ENCODE measurements around the gene FBXL7.

DNA sequence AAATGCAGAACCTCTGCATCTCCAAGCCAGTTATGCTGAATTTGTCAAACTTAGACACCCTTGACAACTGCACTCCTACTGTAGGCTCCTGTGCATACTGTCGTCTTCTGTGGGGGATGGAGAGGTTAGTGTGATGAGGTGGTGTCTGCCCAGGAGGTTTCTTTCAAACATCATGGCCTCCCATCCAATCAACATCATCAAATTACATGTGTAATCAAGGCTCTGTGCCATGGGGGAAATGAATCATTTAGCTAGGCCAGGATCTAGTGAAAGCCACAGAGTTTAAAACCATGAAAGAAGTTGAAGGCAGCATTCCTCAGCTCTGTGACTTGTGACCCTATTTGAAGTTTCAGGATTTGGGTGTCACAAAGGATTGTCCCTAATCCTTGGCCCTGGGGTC is 439.0 kb downstream of the FBXL7 start:
- TF ChIP-seq CTCF (conservative IDR thresholded peaks at IDR 0.05) (no peak), ZFX (IDR thresholded peaks at IDR 0.05) (no peak)

Data from C4-2B (cell line).